Loucy (cell line): ENCODE measurements around the gene GPC1.

ENCODE experiments used
- H2AFZ ChIP-seq: fragments of 200-600 bp; sonication (generic); 2 replicates; pipeline ENCODE4 v1.6.0; 2016; ENCODE audit warnings: antibody characterized with exemption, mild to moderate bottlenecking, low read length, moderate library complexity
- H3F3A ChIP-seq: fragments of 200-600 bp; 2 replicates; pipeline ENCODE4 v1.6.0; 2016; ENCODE audit warnings: antibody characterized with exemption, low read depth, mild to moderate bottlenecking
- H3K27me3 ChIP-seq: fragments of 200-600 bp; sonication (generic); 2 replicates; pipeline ENCODE4 v1.6.1; 2014; ENCODE audit warnings: low read length, mild to moderate bottlenecking; ENCODE audit not compliant: insufficient read depth, poor library complexity, severe bottlenecking
- H3K36me3 ChIP-seq: fragments of 200-600 bp; sonication (generic); 2 replicates; pipeline ENCODE4 v1.6.1; 2016; ENCODE audit warnings: low read length; ENCODE audit not compliant: insufficient read depth
- H3K4me1 ChIP-seq: fragments of 200-600 bp; sonication (generic); 2 replicates; pipeline ENCODE4 v1.5.1; 2014; ENCODE audit warnings: low read length, mild to moderate bottlenecking; ENCODE audit not compliant: insufficient read depth, poor library complexity, severe bottlenecking
- H3K4me2 ChIP-seq: fragments of 200-600 bp; sonication (generic); 2 replicates; pipeline ENCODE4 v1.6.0; 2014; ENCODE audit warnings: antibody characterized with exemption, low read length, low read depth, mild to moderate bottlenecking; ENCODE audit not compliant: poor library complexity, severe bottlenecking
- H3K4me3 ChIP-seq: fragments of 200-600 bp; sonication (generic); 2 replicates; pipeline ENCODE4 v1.5.1; 2014; ENCODE audit warnings: low read length, mild to moderate bottlenecking, mixed read lengths; ENCODE audit not compliant: poor library complexity, severe bottlenecking
- H3K79me2 ChIP-seq: fragments of 200-600 bp; sonication (generic); 2 replicates; pipeline ENCODE4 v1.6.1; 2014; ENCODE audit warnings: low read length; ENCODE audit not compliant: insufficient read depth
- H3K9ac ChIP-seq: fragments of 200-600 bp; sonication (generic); 2 replicates; pipeline ENCODE4 v1.6.0; 2014; ENCODE audit warnings: mild to moderate bottlenecking, low read depth, low read length, moderate library complexity; ENCODE audit not compliant: poor library complexity, severe bottlenecking
- H3K9me2 ChIP-seq: fragments of 200-600 bp; sonication (generic); replicated peaks from 2 replicates; pipeline ENCODE4 v1.6.1; 2016; ENCODE audit warnings: low read depth, low read length, mixed read lengths
- H3K9me3 ChIP-seq: fragments of 200-600 bp; sonication (generic); 2 replicates; pipeline ENCODE4 v1.6.1; 2014; ENCODE audit warnings: mild to moderate bottlenecking, antibody characterized with exemption, low read length, low read depth; ENCODE audit not compliant: insufficient read depth
- H4K20me1 ChIP-seq: fragments of 200-600 bp; sonication (generic); 2 replicates; pipeline ENCODE4 v1.6.0; 2014; ENCODE audit warnings: antibody characterized with exemption, low read length, mild to moderate bottlenecking; ENCODE audit not compliant: insufficient read depth, poor library complexity, severe bottlenecking
- EZH2phosphoT487 ChIP-seq: fragments of 200-600 bp; IDR thresholded peaks from 2 replicates; pipeline ENCODE4 v1.6.1; 2018; ENCODE audit warnings: antibody characterized with exemption, mild to moderate bottlenecking, moderate library complexity, borderline replicate concordance
- TF ChIP-seq, protein P1 (sequence below): fragments of 200-600 bp; sonication (generic); conservative IDR thresholded peaks from 2 replicates; pipeline ENCODE4 v1.5.1; 2014; ENCODE audit warnings: mild to moderate bottlenecking, antibody characterized with exemption, low read length

The GPC1 gene

DNA sequence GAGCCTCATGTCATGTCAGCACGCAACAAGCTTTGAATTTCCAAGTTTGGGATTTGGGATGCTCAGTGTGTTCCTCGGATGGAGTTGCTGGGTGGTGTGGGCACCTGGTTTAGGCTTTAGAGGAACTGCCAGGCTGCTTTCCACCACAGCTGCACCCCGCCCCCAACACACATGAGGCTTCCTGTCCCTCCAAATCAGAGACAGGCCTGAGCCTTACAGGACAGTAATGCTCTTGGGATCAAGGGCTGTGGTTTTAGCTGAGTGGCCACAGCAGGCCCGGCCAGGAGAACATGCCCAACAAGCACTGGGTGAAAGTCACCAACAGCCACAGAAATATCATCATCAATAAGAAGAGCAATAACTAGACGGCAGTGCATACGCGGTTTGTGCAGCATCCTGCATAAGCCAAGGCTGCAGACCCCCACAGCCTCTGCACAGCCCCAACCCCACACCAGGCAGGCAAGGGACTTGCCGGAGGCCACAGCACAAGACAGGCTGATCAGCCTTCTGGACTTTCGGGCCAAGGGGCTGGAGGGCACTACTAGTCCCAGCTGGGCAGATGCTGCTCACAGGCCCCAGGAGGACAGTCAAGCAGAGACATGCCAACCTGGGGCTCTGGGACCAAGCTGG is 29.7 kb upstream of the GPC1 start:
- Histone ChIP-seq H3K9me2 (no peaks in the 10 kb centered on the region), H3K79me2 (no peaks in the 10 kb centered on the region), H3K4me1 (no peaks in the 10 kb centered on the region), H3K36me3 (no peaks in the 10 kb centered on the region), H3K4me2 (no peak overlapping the region), H4K20me1 (no peaks in the 10 kb centered on the region), H3K4me3 (no peak overlapping the region), H3K9ac (no peak overlapping the region), H3K27me3 (no peaks in the 10 kb centered on the region), H3K9me3 (no peaks in the 10 kb centered on the region), H3F3A (no peaks in the 10 kb centered on the region), H2AFZ (no peak overlapping the region)
- TF ChIP-seq, protein P1, sequence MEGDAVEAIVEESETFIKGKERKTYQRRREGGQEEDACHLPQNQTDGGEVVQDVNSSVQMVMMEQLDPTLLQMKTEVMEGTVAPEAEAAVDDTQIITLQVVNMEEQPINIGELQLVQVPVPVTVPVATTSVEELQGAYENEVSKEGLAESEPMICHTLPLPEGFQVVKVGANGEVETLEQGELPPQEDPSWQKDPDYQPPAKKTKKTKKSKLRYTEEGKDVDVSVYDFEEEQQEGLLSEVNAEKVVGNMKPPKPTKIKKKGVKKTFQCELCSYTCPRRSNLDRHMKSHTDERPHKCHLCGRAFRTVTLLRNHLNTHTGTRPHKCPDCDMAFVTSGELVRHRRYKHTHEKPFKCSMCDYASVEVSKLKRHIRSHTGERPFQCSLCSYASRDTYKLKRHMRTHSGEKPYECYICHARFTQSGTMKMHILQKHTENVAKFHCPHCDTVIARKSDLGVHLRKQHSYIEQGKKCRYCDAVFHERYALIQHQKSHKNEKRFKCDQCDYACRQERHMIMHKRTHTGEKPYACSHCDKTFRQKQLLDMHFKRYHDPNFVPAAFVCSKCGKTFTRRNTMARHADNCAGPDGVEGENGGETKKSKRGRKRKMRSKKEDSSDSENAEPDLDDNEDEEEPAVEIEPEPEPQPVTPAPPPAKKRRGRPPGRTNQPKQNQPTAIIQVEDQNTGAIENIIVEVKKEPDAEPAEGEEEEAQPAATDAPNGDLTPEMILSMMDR: no peak
- TF ChIP-seq EZH2phosphoT487: no peak

DNA sequence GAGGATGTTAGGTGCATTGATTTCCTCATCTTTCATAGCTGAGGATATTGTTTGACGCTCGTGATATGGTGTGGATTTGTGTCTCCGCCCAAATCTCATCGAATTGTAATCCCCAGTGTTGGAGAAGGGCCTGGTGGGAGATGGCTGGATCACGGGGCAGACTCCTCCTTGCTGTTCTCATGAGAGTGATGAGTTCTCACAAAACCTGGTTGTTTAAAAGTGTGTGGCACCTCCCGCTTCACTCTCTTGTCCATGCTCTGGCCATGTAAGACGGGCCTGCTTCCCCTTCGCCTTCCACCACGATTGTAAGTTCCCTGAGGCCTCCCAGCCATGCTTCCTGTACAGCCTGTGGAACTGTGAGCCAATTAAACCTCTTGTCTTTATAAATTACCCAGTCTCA is 28.4 kb upstream of the GPC1 start:
- H3K27me3 ChIP-seq: no peaks in the 10 kb centered on the region
- H3K79me2 ChIP-seq: no peaks in the 10 kb centered on the region
- H3K9me2 ChIP-seq: no peaks in the 10 kb centered on the region
- no peaks in the 10 kb centered on the region for H3K4me1 ChIP-seq
- no peak overlapping the region for H3K4me2 ChIP-seq
- no peaks in the 10 kb centered on the region for H3K9me3 ChIP-seq
- H3F3A ChIP-seq: no peaks in the 10 kb centered on the region
- no peaks in the 10 kb centered on the region for H4K20me1 ChIP-seq
- no peaks in the 10 kb centered on the region for H3K36me3 ChIP-seq
- H3K9ac ChIP-seq: no peak overlapping the region
- no peak overlapping the region for H3K4me3 ChIP-seq
- no peak overlapping the region for H2AFZ ChIP-seq
- TF ChIP-seq EZH2phosphoT487: no peak
- TF ChIP-seq, protein P1: no peak

DNA sequence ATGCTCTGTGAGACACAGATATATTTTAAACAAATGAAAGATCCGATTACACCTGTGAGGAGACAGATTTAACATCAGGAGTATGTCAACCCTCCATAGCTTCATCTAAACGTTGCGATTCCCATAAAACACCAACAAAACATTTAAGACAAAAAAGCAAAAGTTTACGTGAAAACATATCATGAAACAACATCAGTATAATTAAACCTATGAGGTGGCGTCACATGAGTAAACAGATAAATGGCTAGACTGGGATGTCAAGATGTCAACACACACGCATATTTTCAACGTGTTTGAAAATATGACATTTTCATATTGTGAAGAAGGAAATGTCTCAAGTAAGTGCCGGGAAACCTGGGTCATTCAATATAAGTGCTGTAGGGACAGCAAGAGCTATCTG is 25.5 kb upstream of the GPC1 start:
- no peaks in the 10 kb centered on the region for H4K20me1 ChIP-seq
- no peak overlapping the region for H2AFZ ChIP-seq
- no peaks in the 10 kb centered on the region for H3K4me1 ChIP-seq
- H3K27me3 ChIP-seq: no peaks in the 10 kb centered on the region
- TF ChIP-seq EZH2phosphoT487: no peak
- TF ChIP-seq, protein P1: no peak
- H3K4me3 ChIP-seq: no peak overlapping the region
- H3K4me2 ChIP-seq: no peak overlapping the region
- no peaks in the 10 kb centered on the region for H3K9me3 ChIP-seq
- no peaks in the 10 kb centered on the region for H3K36me3 ChIP-seq
- H3K9me2 ChIP-seq: no peaks in the 10 kb centered on the region
- H3K79me2 ChIP-seq: no peaks in the 10 kb centered on the region
- H3F3A ChIP-seq: no peaks in the 10 kb centered on the region
- no peak overlapping the region for H3K9ac ChIP-seq
